ENCODE data around the gene ZNF648.
"Not testable (repeated sequence)": the region's sequence is repeated elsewhere in the genome, so short reads cannot be mapped to it uniquely, and the experiment has no call there.

Gene ZNF648

GRCh38 chr1:182061594-182061993 is at the start of gene ZNF648:
ZNF648 (minus strand) TSS chr1:182061712; CDS start chr1:182058010, 3,702 bp downstream.
- DNase-seq = no peak

- DNase-seq = no peak
Measured at GRCh38 chr1:182110635-182111034, 49.1 kb upstream of the ZNF648 start.

- DNase-seq = peak; percentile 29
Measured at GRCh38 chr1:182109771-182110170, 48.3 kb upstream of the ZNF648 start.

- DNase-seq = no peak
Measured at GRCh38 chr1:182107209-182107608, 45.7 kb upstream of the ZNF648 start.

GRCh38 chr1:182102043-182102416 is 40.5 kb upstream of the ZNF648 start:
- no peak for DNase-seq

GRCh38 chr1:182101415-182102042 is 40.0 kb upstream of the ZNF648 start:
- no peak for DNase-seq

- no peak for DNase-seq
Measured at GRCh38 chr1:182098301-182098700, 36.8 kb upstream of the ZNF648 start.

GRCh38 chr1:182095946-182096345 is 34.4 kb upstream of the ZNF648 start:
- DNase-seq = no peak

- DNase-seq = not testable (repeated sequence)
Measured at GRCh38 chr1:182094514-182095005, 33.0 kb upstream of the ZNF648 start.

GRCh38 chr1:182093781-182094180 is 32.3 kb upstream of the ZNF648 start:
- no peak for DNase-seq

GRCh38 chr1:182092336-182092735 is 30.8 kb upstream of the ZNF648 start:
- DNase-seq = no peak

GRCh38 chr1:182091083-182091482 is 29.6 kb upstream of the ZNF648 start:
- no peak for DNase-seq

- no peak for DNase-seq
Measured at GRCh38 chr1:182087719-182088350, 26.3 kb upstream of the ZNF648 start.

GRCh38 chr1:182087304-182087703 is 25.8 kb upstream of the ZNF648 start:
- DNase-seq = no peak

- DNase-seq = no peak
Measured at GRCh38 chr1:182086620-182087019, 25.1 kb upstream of the ZNF648 start.

GRCh38 chr1:182086136-182086535 is 24.6 kb upstream of the ZNF648 start:
- DNase-seq = no peak

GRCh38 chr1:182085726-182086125 is 24.2 kb upstream of the ZNF648 start:
- DNase-seq = no peak

- peak; percentile 65 for DNase-seq
Measured at GRCh38 chr1:182084487-182085316, 23.2 kb upstream of the ZNF648 start.

- DNase-seq = no peak
Measured at GRCh38 chr1:182083851-182084486, 22.5 kb upstream of the ZNF648 start.

- DNase-seq = peak; percentile 54
Measured at GRCh38 chr1:182080955-182081582, 19.6 kb upstream of the ZNF648 start.

GRCh38 chr1:182080040-182080439 is 18.5 kb upstream of the ZNF648 start:
- DNase-seq = no peak

- no peak for DNase-seq
Measured at GRCh38 chr1:182071924-182072323, 10.4 kb upstream of the ZNF648 start.

- DNase-seq = peak; percentile 65
Measured at GRCh38 chr1:182069028-182069466, 7.5 kb upstream of the ZNF648 start.

All from NCI-H2171 treated with DMSO at 0.1 percent for 48 hours (cell line).